ENCODE measurements around the gene HLA-E. TPM values are rescaled to one million over a fixed set of nuclear protein-coding genes. Genes with fewer than 3 reads are reported as not detected.
A peak's percentile ranks its signal among the peaks of the same experiment; 100 is the strongest.

The HLA-E gene
- polyA plus RNA-seq, 3 donors = 870 to 944 (median 893) TPM

- peaks cover 12 to 20% of the 10 kb centered on the region in 2 donors for H3K36me3 Mint-ChIP-seq
- TF ChIP-seq, protein P1, sequence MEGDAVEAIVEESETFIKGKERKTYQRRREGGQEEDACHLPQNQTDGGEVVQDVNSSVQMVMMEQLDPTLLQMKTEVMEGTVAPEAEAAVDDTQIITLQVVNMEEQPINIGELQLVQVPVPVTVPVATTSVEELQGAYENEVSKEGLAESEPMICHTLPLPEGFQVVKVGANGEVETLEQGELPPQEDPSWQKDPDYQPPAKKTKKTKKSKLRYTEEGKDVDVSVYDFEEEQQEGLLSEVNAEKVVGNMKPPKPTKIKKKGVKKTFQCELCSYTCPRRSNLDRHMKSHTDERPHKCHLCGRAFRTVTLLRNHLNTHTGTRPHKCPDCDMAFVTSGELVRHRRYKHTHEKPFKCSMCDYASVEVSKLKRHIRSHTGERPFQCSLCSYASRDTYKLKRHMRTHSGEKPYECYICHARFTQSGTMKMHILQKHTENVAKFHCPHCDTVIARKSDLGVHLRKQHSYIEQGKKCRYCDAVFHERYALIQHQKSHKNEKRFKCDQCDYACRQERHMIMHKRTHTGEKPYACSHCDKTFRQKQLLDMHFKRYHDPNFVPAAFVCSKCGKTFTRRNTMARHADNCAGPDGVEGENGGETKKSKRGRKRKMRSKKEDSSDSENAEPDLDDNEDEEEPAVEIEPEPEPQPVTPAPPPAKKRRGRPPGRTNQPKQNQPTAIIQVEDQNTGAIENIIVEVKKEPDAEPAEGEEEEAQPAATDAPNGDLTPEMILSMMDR (IDR thresholded peaks at IDR 0.05) = peak; percentile 98
- peak overlapping the region in 6 of 7 donors; percentile 23 to 68 (median 54) for H3K27ac Mint-ChIP-seq
- H3K9me3 ChIP-seq (replicated peaks in 1 of 2; ENCODE audit: control insufficient read depth in 1 of 2, insufficient read depth in 1 of 2, low read length in 2 of 2) = no peaks in the 10 kb centered on the region
- no peaks in the 10 kb centered on the region for H3K79me2 ChIP-seq (ENCODE audit: insufficient read depth, low read length)
- H3K4me3 Mint-ChIP-seq = peak overlapping the region; percentile 68 to 91
- peaks cover 22% of the 10 kb centered on the region for H3K4me1 Mint-ChIP-seq
- H3K4me1 ChIP-seq (ENCODE audit: control insufficient read depth in 1 of 2, insufficient read depth in 2 of 2, low read length in 2 of 2) = peaks cover 13 to 18% of the 10 kb centered on the region in 2 donors
- H3K27me3 ChIP-seq (ENCODE audit: control insufficient read depth in 2 of 2, insufficient read depth in 2 of 2, low read length in 2 of 2) = peaks cover 13 to 14% of the 10 kb centered on the region in 2 donors
- H2AFZ ChIP-seq (ENCODE audit: insufficient read depth, low read depth, low read length, poor library complexity, severe bottlenecking) = peak overlapping the region; percentile 33
- peak overlapping the region; percentile 85 for H3K4me2 ChIP-seq (replicated peaks; ENCODE audit: extremely low read depth, low read length, poor library complexity, severe bottlenecking)
- H3K27ac ChIP-seq (ENCODE audit: low read depth in 1 of 2, low read length in 2 of 2) = no peak overlapping the region
- no peaks in the 10 kb centered on the region for H4K20me1 ChIP-seq (ENCODE audit: insufficient read depth, low read length)
- 2% methylated on average over 18 of the region's 23 CpGs for WGBS (ENCODE audit: insufficient coverage)
- peaks cover 15 to 26% (median 22%) of the 10 kb centered on the region in 3 donors for H3K27me3 Mint-ChIP-seq (ENCODE audit: low read depth in 3 of 3)
- peaks cover 0 to 13% of the 10 kb centered on the region in 2 donors for H3K36me3 ChIP-seq (replicated peaks in 1 of 2; ENCODE audit: control insufficient read depth in 1 of 2, insufficient read depth in 2 of 2, low read length in 2 of 2)
- intact Hi-C loops (cut with micrococcal nuclease) = loop anchor here (2.0 to 10.0 kb wide), 4 partner anchors 53 to 189 kb away; no protein-coding TSS in a partner anchor
- no peak overlapping the region for H3K9ac ChIP-seq (ENCODE audit: insufficient read depth, low read length, poor library complexity, severe bottlenecking)
- no peaks in the 10 kb centered on the region for H3K9me3 Mint-ChIP-seq
- peak overlapping the region; percentile 10 to 69 (median 50) for H3K4me3 ChIP-seq (replicated peaks in 1 of 3; ENCODE audit: low read depth in 2 of 3, low read length in 3 of 3)
- peak; percentile 77 to 86 (median 83) for DNase-seq
These were observed 52.5 kb downstream of the HLA-E start for GRCh38 chr6:30541515-30542403.

DNA sequence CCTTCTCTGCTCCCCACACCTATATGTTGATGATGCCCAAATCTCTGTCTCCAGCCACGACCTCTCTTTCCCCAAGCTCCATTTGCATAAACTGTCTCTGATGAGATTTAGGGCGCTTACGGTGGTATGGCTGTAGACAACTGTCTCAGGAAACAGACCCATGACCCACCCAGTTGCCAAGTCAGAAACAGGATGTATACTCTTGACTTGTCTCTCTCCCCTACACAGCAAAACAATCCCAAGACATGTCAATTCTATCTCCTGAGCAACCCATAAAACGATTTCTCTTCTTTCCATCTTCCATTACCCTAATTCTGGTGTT is 53.1 kb downstream of the HLA-E start:
- Histone ChIP-seq H4K20me1 (ENCODE audit: insufficient read depth, low read length) (no peaks in the 10 kb centered on the region), H3K79me2 (ENCODE audit: insufficient read depth, low read length) (no peaks in the 10 kb centered on the region), H3K4me2 (replicated peaks; ENCODE audit: extremely low read depth, low read length, poor library complexity, severe bottlenecking) (peak overlapping the region; percentile 85), H3K27me3 (ENCODE audit: control insufficient read depth in 2 of 2, insufficient read depth in 2 of 2, low read length in 2 of 2) (peaks cover 13 to 14% of the 10 kb centered on the region in 2 donors), H2AFZ (ENCODE audit: insufficient read depth, low read depth, low read length, poor library complexity, severe bottlenecking) (no peak overlapping the region), H3K9me3 (replicated peaks in 1 of 2; ENCODE audit: control insufficient read depth in 1 of 2, insufficient read depth in 1 of 2, low read length in 2 of 2) (no peaks in the 10 kb centered on the region), H3K9ac (ENCODE audit: insufficient read depth, low read length, poor library complexity, severe bottlenecking) (no peak overlapping the region), H3K4me3 (replicated peaks in 1 of 3; ENCODE audit: low read depth in 2 of 3, low read length in 3 of 3) (peak overlapping the region in 1 of 3 experiments; percentile 69), H3K36me3 (replicated peaks in 1 of 2; ENCODE audit: control insufficient read depth in 1 of 2, insufficient read depth in 2 of 2, low read length in 2 of 2) (peaks cover 0 to 16% of the 10 kb centered on the region in 2 donors), H3K4me1 (ENCODE audit: control insufficient read depth in 1 of 2, insufficient read depth in 2 of 2, low read length in 2 of 2) (peaks cover 13 to 18% of the 10 kb centered on the region in 2 donors), H3K27ac (ENCODE audit: low read depth in 1 of 2, low read length in 2 of 2) (no peak overlapping the region)
- H3K36me3 Mint-ChIP-seq = peaks cover 15 to 23% of the 10 kb centered on the region in 2 donors
- H3K9me3 Mint-ChIP-seq = no peaks in the 10 kb centered on the region
- peak overlapping the region in 4 of 7 donors; percentile 1 to 64 (median 52) for H3K27ac Mint-ChIP-seq
- TF ChIP-seq, protein P1 (IDR thresholded peaks at IDR 0.05) = no peak
- WGBS (ENCODE audit: insufficient coverage) = 0% methylated on average over 2 of the region's 4 CpGs
- peak in 1 of 3 donors; percentile 23 for DNase-seq
- H3K4me3 Mint-ChIP-seq = peak overlapping the region; percentile 68 to 91
- peaks cover 24% of the 10 kb centered on the region for H3K4me1 Mint-ChIP-seq
- intact Hi-C loops (cut with micrococcal nuclease) = loop anchor here (5.0 to 10.0 kb wide), 3 partner anchors 52 to 60 kb away; no protein-coding TSS in a partner anchor
- H3K27me3 Mint-ChIP-seq (ENCODE audit: low read depth in 3 of 3) = peaks cover 14 to 26% (median 21%) of the 10 kb centered on the region in 3 donors

All from CD14-positive monocyte (primary cell).